IPS DF 6.9 (cell line): ENCODE data around the gene GALNT13.

ENCODE experiments used
- DNase-seq: peaks from one replicate; pipeline ENCODE4 v3.0.0-alpha.2; 2013; ENCODE audit warnings: low read depth, low spot score
- H3K27ac ChIP-seq: one replicate; pipeline ENCODE4 v1.5.1; 2013; ENCODE audit warnings: low read length, control low read depth
- H3K27me3 ChIP-seq: 2 replicates; pipeline ENCODE4 v1.6.1; 2013; ENCODE audit warnings: mild to moderate bottlenecking, low read length; ENCODE audit not compliant: control insufficient read depth, insufficient read depth
- H3K36me3 ChIP-seq: 2 replicates; pipeline ENCODE4 v1.6.1; 2013; ENCODE audit warnings: low read length; ENCODE audit not compliant: control insufficient read depth, insufficient read depth
- H3K4me1 ChIP-seq: 2 replicates; pipeline ENCODE4 v1.6.1; 2013; ENCODE audit warnings: low read length; ENCODE audit not compliant: control insufficient read depth, insufficient read depth
- H3K4me3 ChIP-seq: 2 replicates; pipeline ENCODE4 v1.5.1; 2013; ENCODE audit warnings: mild to moderate bottlenecking, low read length
- H3K9me3 ChIP-seq: 2 replicates; pipeline ENCODE4 v1.6.1; 2013; ENCODE audit warnings: low read length, inconsistent platforms; ENCODE audit not compliant: control insufficient read depth, insufficient read depth
- WGBS: extraction: QIAGEN DNeasy Blood & Tissue Kit; methylation state at CpG from one replicate; pipeline ENCODE4 v1.1.7; 2013; ENCODE audit warnings: mixed read lengths, missing lambda C conversion rate; ENCODE audit not compliant: insufficient read length, insufficient coverage; 5-methylcytosine and 5-hydroxymethylcytosine counted together

GALNT13 gene

DNA sequence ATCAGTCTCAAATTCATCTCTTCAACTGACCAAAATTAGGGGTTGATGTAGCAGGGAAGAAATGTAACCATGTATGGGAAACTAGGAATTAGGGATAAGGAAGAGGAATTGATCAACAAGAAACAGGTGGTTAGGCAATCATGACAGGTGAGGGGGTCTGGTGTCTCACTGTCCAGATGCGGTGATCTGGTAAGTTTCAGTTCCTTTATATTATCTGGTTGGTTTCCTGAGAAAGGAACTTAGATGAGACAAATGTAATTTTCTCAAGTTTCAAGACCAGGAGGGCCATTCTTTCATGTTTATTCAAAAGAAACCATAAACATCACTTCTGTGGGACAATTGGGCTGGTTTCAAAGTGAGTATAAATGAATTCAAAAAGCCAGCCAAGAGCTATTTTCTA is 520.5 kb downstream of the GALNT13 start:
- no peaks in the 10 kb centered on the region for H3K36me3 ChIP-seq
- H3K27ac ChIP-seq = no peak overlapping the region
- WGBS = no CpG with 5 or more reads among the region's 1 CpG
- H3K9me3 ChIP-seq = no peaks in the 10 kb centered on the region
- DNase-seq = no peak
- no peaks in the 10 kb centered on the region for H3K27me3 ChIP-seq
- no peak overlapping the region for H3K4me3 ChIP-seq
- H3K4me1 ChIP-seq = no peaks in the 10 kb centered on the region

DNA sequence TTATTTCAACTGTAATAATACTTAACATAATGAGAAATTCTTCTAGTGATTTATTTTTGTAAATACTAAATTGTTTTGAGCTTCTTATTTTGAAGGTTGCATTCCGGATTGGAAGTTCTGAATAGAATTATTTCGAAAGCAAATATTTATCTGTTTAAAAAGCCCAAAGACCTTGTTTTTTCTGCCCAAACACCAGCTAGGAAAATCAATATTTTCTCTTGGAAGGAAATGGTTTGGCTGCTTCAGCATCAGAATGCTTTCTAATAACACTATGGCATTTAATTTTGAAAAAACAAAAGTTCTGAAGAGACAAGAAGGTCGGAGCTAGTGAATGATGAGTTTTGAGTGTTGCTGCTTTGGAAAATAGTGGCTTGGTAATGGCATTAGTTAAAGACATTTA is 522.9 kb downstream of the GALNT13 start:
- Histone ChIP-seq H3K27me3 (no peaks in the 10 kb centered on the region), H3K4me3 (no peak overlapping the region), H3K9me3 (no peaks in the 10 kb centered on the region), H3K27ac (no peak overlapping the region), H3K36me3 (no peaks in the 10 kb centered on the region), H3K4me1 (no peaks in the 10 kb centered on the region)
- DNase-seq = no peak
- no CpG with 5 or more reads among the region's 3 CpGs for WGBS

DNA sequence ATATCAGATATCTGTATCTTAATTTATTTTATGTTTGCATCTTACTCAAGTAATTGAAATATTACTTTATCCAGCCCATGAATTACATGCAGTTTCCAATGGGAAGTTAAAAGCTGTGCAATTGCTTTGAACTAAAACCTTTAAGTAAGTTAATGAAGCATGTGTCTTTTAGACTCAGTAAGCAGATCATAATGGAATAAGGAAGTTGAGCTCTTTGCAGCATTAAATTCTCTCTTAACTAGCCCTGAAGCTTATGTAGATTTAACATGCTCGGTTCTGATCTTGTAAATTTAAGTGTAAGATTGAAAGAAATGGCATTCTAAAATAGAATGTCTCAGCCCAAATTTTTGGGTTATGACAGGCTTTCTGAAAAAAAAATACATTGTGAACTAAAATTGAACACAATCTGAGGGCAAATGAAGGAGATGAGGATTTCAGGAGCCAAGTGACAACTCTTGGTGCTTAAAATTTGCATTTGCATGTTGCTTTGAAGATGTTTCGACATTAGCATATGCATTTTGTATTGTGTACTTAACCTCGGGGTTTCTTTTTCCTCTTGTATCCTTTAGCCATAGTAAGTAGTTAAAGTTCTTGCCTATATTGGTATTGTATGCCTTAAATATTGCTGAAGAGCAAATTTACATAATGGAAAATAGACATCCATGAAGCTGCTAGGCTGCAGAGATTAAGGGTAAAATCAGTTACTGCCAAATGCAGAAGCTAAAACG is 529.0 kb downstream of the GALNT13 start:
- Histone ChIP-seq H3K4me1 (no peaks in the 10 kb centered on the region), H3K4me3 (no peak overlapping the region), H3K36me3 (no peaks in the 10 kb centered on the region), H3K27me3 (no peaks in the 10 kb centered on the region), H3K9me3 (no peaks in the 10 kb centered on the region), H3K27ac (no peak overlapping the region)
- WGBS = no CpG with 5 or more reads among the region's 4 CpGs
- DNase-seq = no peak

DNA sequence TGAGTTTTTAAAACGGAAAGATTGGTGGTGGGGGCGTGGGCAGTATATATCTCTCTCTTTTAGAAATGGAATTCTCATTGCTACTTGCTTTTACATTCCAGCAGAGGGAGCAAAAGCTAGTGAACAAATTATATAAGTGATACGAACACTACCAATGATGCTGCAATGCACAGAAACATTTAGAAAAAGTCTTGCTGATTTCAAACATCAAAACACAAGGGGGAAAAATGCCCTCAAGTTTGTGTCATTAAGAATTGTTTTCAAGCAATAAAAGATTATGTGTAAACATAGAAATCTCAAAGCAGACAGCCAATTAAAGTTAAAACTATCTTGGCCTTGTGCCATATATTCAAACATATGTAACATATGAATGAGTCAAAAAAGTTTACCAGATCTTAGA is 530.5 kb downstream of the GALNT13 start:
- WGBS = no CpG with 5 or more reads among the region's 3 CpGs
- Histone ChIP-seq H3K9me3 (no peaks in the 10 kb centered on the region), H3K27me3 (no peaks in the 10 kb centered on the region), H3K4me1 (no peaks in the 10 kb centered on the region), H3K4me3 (no peak overlapping the region), H3K27ac (no peak overlapping the region), H3K36me3 (no peaks in the 10 kb centered on the region)
- no peak for DNase-seq

DNA sequence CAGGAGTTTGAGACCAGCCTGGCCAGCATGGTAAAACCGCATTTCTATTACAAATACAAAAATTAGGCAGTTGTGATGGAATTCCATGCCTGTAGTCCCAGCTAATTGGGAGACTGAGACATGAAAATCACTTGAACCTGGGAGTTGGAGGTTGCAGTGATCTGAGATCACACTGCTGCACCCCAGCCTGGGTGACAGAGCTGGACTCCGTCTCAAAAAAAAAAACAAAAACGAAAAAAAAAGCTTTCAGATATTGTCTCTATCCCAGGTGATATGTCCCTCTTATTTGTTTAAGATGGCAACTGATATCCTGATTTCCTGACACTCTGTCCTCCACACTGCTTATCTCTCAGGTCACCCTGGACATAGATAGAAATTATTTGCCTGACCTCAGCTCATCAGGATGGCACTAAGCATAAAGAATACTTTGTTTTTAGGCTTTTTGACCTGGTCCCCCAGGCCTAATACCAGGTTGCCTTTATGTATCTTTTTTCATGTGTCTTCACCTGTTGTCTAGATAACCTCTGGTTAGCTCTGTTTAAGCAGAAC is 531.6 kb downstream of the GALNT13 start:
- DNase-seq = no peak
- Histone ChIP-seq H3K36me3 (no peaks in the 10 kb centered on the region), H3K9me3 (no peaks in the 10 kb centered on the region), H3K27me3 (no peaks in the 10 kb centered on the region), H3K4me1 (no peaks in the 10 kb centered on the region), H3K4me3 (no peak overlapping the region), H3K27ac (no peak overlapping the region)
- WGBS = no CpG with 5 or more reads among the region's 3 CpGs

DNA sequence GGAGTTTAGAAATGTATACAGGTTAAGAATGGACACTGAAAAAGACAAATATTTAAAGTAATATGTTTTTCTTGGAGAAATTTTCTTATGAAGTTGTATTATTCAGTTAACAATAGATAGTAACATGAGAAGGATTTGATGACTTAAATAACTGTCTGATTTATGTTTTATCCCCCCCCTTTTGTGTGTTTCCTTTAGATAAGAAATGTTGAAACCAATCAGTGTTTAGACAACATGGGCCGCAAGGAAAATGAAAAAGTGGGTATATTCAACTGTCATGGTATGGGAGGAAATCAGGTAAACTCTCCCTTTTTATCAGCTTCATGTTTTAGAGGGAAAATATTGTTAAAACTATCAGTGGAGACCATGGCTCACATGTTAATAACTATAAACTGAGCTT is 537.1 kb downstream of the GALNT13 start:
- no peaks in the 10 kb centered on the region for H3K27me3 ChIP-seq
- no peak overlapping the region for H3K4me3 ChIP-seq
- H3K36me3 ChIP-seq = no peaks in the 10 kb centered on the region
- no peaks in the 10 kb centered on the region for H3K4me1 ChIP-seq
- H3K9me3 ChIP-seq = no peaks in the 10 kb centered on the region
- no peak overlapping the region for H3K27ac ChIP-seq
- no CpG with 5 or more reads among the region's 1 CpG for WGBS
- no peak for DNase-seq

DNA sequence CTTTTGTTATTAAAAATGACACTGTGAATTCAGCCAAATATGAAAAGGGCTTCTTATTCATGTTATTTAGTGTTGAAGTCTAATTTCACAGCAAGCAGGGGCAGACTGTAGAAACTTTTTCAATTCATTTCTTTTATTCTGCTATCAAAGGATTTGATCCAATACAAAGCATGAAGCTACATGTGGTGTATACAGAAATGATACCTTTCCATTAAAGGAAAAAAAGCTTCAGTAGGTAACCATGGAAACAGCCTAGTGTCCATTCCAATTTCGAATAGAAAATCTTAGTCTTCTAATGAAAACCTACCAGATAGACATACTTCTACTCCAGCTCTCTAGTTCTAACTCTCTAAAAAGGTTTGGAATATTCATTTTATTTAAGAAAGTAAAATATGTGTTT is 550.5 kb downstream of the GALNT13 start:
- no peak overlapping the region for H3K27ac ChIP-seq
- no peak for DNase-seq
- H3K9me3 ChIP-seq = no peaks in the 10 kb centered on the region
- WGBS = no CpG with 5 or more reads among the region's 1 CpG
- H3K4me1 ChIP-seq = no peaks in the 10 kb centered on the region
- no peak overlapping the region for H3K4me3 ChIP-seq
- no peaks in the 10 kb centered on the region for H3K27me3 ChIP-seq
- H3K36me3 ChIP-seq = no peaks in the 10 kb centered on the region

DNA sequence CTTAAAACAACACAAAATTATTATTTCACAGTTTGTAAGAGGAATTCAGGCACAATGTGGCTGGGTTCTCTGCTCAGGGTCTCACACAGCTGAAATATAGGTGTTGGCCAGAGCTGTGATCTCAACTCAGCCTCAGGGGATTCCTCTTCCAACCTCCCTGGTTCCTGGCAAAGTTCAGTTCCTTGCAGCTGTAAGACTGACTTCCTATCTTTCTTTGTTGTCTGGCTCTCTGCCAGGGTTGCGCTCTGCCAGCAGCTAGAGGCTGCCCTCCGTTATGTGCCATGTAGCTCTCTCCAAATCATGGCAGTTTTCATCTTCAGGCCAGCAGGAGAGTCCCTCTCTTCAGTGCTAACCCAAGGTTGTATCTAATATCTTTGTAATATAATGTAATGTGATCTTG is 554.3 kb downstream of the GALNT13 start:
- H3K4me1 ChIP-seq = no peaks in the 10 kb centered on the region
- WGBS = no CpG with 5 or more reads among the region's 2 CpGs
- H3K36me3 ChIP-seq = no peaks in the 10 kb centered on the region
- H3K27me3 ChIP-seq = no peaks in the 10 kb centered on the region
- H3K4me3 ChIP-seq = no peak overlapping the region
- DNase-seq = no peak
- no peak overlapping the region for H3K27ac ChIP-seq
- no peaks in the 10 kb centered on the region for H3K9me3 ChIP-seq

DNA sequence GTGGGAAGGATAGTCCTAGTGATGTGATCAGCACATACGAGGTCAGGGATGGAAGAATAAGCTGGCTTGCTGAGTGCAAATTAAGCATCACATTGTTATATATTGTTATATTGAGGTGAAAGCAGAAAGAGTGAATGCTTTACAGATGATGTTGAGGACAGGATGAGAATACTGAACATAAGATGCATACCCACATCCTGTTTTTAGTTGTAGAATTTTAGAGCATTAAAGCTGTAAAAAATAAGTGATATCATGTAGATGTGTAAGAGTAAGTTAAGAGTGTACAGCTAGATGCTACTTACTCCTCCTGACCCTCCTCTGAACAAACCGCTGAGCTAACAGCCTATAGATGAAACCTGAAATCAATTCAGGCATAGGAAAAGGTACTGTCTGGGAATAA is 555.7 kb downstream of the GALNT13 start:
- Histone ChIP-seq H3K9me3 (no peaks in the 10 kb centered on the region), H3K27me3 (no peaks in the 10 kb centered on the region), H3K27ac (no peak overlapping the region), H3K4me3 (no peak overlapping the region), H3K36me3 (no peaks in the 10 kb centered on the region), H3K4me1 (no peaks in the 10 kb centered on the region)
- DNase-seq = no peak
- WGBS = no CpG with 5 or more reads among the region's 2 CpGs

DNA sequence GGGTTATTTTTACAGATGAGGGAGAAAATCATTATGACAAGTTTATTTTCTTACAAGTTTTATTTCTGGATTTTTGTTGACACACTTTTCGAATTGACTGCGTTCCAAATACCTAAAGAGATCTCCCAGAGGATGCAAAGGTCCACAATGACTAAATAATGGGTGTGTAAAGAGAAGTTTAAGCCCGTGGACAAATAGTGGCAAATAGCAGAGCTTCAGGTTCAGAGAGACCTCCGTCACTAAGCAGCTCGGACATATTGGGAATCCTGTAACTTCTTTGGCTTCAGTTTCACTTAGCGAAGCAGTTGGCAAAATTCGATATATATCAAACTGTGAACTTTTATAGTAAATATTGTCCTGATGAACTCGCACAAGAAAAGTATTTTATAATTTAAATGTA is 556.3 kb downstream of the GALNT13 start:
- Histone ChIP-seq H3K9me3 (no peaks in the 10 kb centered on the region), H3K4me1 (no peaks in the 10 kb centered on the region), H3K27ac (no peak overlapping the region), H3K4me3 (no peak overlapping the region), H3K36me3 (no peaks in the 10 kb centered on the region), H3K27me3 (no peaks in the 10 kb centered on the region)
- DNase-seq = no peak
- WGBS = no CpG with 5 or more reads among the region's 8 CpGs

DNA sequence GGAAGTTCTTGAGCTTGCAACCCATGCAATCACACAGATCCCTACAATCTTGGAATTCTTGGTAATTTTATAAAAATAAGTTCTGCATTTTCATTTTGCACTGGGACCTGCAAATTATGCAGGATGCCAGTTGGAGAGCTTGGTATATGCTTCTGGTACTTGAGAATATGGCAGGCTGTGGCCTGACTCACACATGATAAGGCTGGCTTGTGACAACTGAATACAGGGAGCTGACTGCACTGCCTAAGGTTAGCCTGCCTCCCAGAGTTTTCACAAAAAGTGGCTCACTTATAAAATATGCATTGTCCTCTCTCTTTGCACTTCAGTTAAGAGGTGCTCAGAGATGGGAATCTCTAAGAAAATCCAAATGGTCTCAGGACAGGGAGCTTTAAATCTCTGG is 561.3 kb downstream of the GALNT13 start:
- DNase-seq = no peak
- no peaks in the 10 kb centered on the region for H3K4me1 ChIP-seq
- H3K27me3 ChIP-seq = no peaks in the 10 kb centered on the region
- no peaks in the 10 kb centered on the region for H3K9me3 ChIP-seq
- no peak overlapping the region for H3K27ac ChIP-seq
- H3K4me3 ChIP-seq = no peak overlapping the region
- H3K36me3 ChIP-seq = no peaks in the 10 kb centered on the region
